K562 (cell line): ENCODE data around the gene CPEB1. TPM values are rescaled to one million over a fixed set of nuclear protein-coding genes. Genes with fewer than 3 reads are reported as not detected.

Source experiments
- CEBPB ChIP-seq: fragments of 450-650 bp; IDR thresholded peaks from 2 replicates; pipeline ENCODE4 v1.6.1; 2016; ENCODE audit warnings: missing genetic modification characterization, missing compliant biosample characterization
- CXXC5 ChIP-seq: fragments of 250-450 bp; sonication (Bioruptor Pico); IDR thresholded peaks from 2 replicates; pipeline ENCODE4 v1.8.0; 2022; ENCODE audit warnings: inconsistent platforms, mild to moderate bottlenecking, moderate library complexity
- DDX20 ChIP-seq: fragments of 450-650 bp; IDR thresholded peaks from 2 replicates; pipeline ENCODE4 v1.6.1; 2016; ENCODE audit warnings: missing genetic modification characterization, low read depth, mild to moderate bottlenecking, missing compliant biosample characterization, moderate library complexity
- FOXJ2 ChIP-seq: fragments of 200-800 bp; sonication (Bioruptor generic); IDR thresholded peaks from 2 replicates; pipeline ENCODE4 v1.6.1; 2016; ENCODE audit warnings: missing genetic modification characterization, missing compliant biosample characterization
- FOXK2 ChIP-seq, 2 experiments: fragments of 450-650 bp; IDR thresholded peaks in 1 of 2; conservative IDR thresholded peaks in 1 of 2; 2 replicates each; pipeline ENCODE4 v1.6.1; 2016; ENCODE audit warnings: low read depth in 2 of 2, mild to moderate bottlenecking in 1 of 2
- GATAD2A ChIP-seq: fragments of 450-650 bp; IDR thresholded peaks from 2 replicates; pipeline ENCODE4 v1.6.1; 2017
- HDAC6 ChIP-seq: IDR thresholded peaks from 2 replicates; pipeline ENCODE4 v1.6.1; 2012; ENCODE audit warnings: low read depth, mild to moderate bottlenecking, control low read depth, inconsistent platforms, low read length, moderate library complexity
- KLF6 ChIP-seq: fragments of 250-450 bp; sonication (Bioruptor Pico); IDR thresholded peaks from 2 replicates; pipeline ENCODE4 v1.4.0; 2020; ENCODE audit warnings: mild to moderate bottlenecking, moderate library complexity, borderline replicate concordance
- OTX1 ChIP-seq: fragments of 450-650 bp; formaldehyde crosslinking; IDR thresholded peaks from 2 replicates; pipeline ENCODE4 v1.4.0; 2022; ENCODE audit warnings: mild to moderate bottlenecking
- PHB2 ChIP-seq: fragments of 450-650 bp; IDR thresholded peaks from 2 replicates; pipeline ENCODE4 v1.6.1; 2017; ENCODE audit warnings: low read depth
- PHF21A ChIP-seq: fragments of 450-650 bp; IDR thresholded peaks from 2 replicates; pipeline ENCODE4 v1.6.1; 2017; ENCODE audit warnings: low read depth, borderline replicate concordance
- RCOR1 ChIP-seq, 2 experiments: IDR thresholded peaks; 2 replicates each; pipeline ENCODE4 v1.6.1; 2012; ENCODE audit warnings: low read depth in 2 of 2, low read length in 2 of 2, borderline replicate concordance in 1 of 2, improper control_type of control experiment in 1 of 2
- RNF2 ChIP-seq: sonication (generic); IDR thresholded peaks from 2 replicates; pipeline ENCODE4 v1.6.1; 2016
- SREBF2 ChIP-seq: sonication (generic); formaldehyde crosslinking; IDR thresholded peaks from 2 replicates; pipeline ENCODE4 v1.4.0; 2020; ENCODE audit warnings: mild to moderate bottlenecking, missing genetic modification reagents
- ZNF197 ChIP-seq: fragments of 200-800 bp; sonication (Bioruptor generic); IDR thresholded peaks from 2 replicates; pipeline ENCODE4 v1.6.1; 2016; ENCODE audit warnings: low read depth, missing genetic modification characterization, missing compliant biosample characterization
- ZNF24 ChIP-seq: fragments of 450-650 bp; IDR thresholded peaks from 2 replicates; pipeline ENCODE4 v1.6.1; 2016
- ZNF347 ChIP-seq: fragments of 450-650 bp; formaldehyde crosslinking; IDR thresholded peaks from 2 replicates; pipeline ENCODE4 v1.4.0; 2020; ENCODE audit warnings: low read depth, mild to moderate bottlenecking, moderate library complexity
- ZNF384 ChIP-seq: IDR thresholded peaks from 2 replicates; pipeline ENCODE4 v1.6.1; 2012; ENCODE audit warnings: low read depth, low read length, improper control_type of control experiment
- ZNF436 ChIP-seq: fragments of 250-450, 450-650 bp; sonication (Bioruptor Pico); formaldehyde crosslinking; IDR thresholded peaks from 2 replicates; pipeline ENCODE4 v1.7.0; 2020; ENCODE audit warnings: mild to moderate bottlenecking
- ZNF551 ChIP-seq: fragments of 250-450 bp; sonication (Bioruptor Pico); IDR thresholded peaks from 2 replicates; pipeline ENCODE4 v1.5.0; 2021; ENCODE audit warnings: mild to moderate bottlenecking, moderate library complexity
- ZNF639 ChIP-seq, 2 experiments: fragments of 200-800 bp in 1 of 2; sonication (Bioruptor generic) in 1 of 2; sonication (generic) in 1 of 2; formaldehyde crosslinking in 1 of 2; IDR thresholded peaks in 1 of 2; conservative IDR thresholded peaks in 1 of 2; 2 replicates each; pipeline versions ENCODE4 v1.5.0 to v1.6.1; 2016 to 2020; ENCODE audit warnings: missing compliant biosample characterization in 1 of 2, missing genetic modification characterization in 1 of 2, missing genetic modification reagents in 1 of 2
- polyA plus RNA-seq, 8 experiments: library from polyadenylated mRNA; depleted of rRNA in 4 of 8; stranded (reverse) in 5 of 8; unstranded in 3 of 8; fragments of >200 nt; fragmentation: Nextera tagmentation in 2 of 8; fragmentation: Illumina TruSeq in 1 of 8; extraction: Ambion mirVana in 2 of 8; extraction: Trizol in 1 of 8; gene quantifications; 2 replicates each; pipeline versions ENCODE4 v1.2.1 to v1.2.3, GENCODE V29; 2011 to 2014; ENCODE audit warnings: inconsistent platforms in 1 of 8, missing spikeins in 1 of 8
- total RNA-seq, 7 experiments: library from RNA; depleted of rRNA in 6 of 7; stranded (reverse); fragments of >200 nt in 6 of 7; fragmentation: Illumina TruSeq in 2 of 7; extraction: Trizol in 2 of 7; gene quantifications; 2 replicates each; pipeline versions ENCODE4 v1.2.1 to v1.2.3, GENCODE V29; 2011 to 2021; ENCODE audit warnings: low replicate concordance in 1 of 7
- TF ChIP-seq, protein P1 (sequence below), 3 experiments: IDR thresholded peaks in 2 of 3; conservative IDR thresholded peaks in 1 of 3; 2 replicates each; pipeline ENCODE4 v1.5.1; 2011 to 2012; ENCODE audit warnings: low read length in 3 of 3, mild to moderate bottlenecking in 3 of 3, control low read depth in 2 of 3, improper control_type of control experiment in 1 of 3, inconsistent platforms in 1 of 3, low read depth in 1 of 3, mixed read lengths in 1 of 3, moderate library complexity in 1 of 3; ENCODE audit not compliant: insufficient read depth in 2 of 3
- TF ChIP-seq, protein P2 (sequence below): sonication (generic); formaldehyde crosslinking; IDR thresholded peaks from 2 replicates; pipeline ENCODE4 v1.8.0; 2022; ENCODE audit warnings: missing genetic modification reagents, mild to moderate bottlenecking, borderline replicate concordance

Gene CPEB1
- total and polyA plus RNA-seq, 9 of the 15 experiments (the other 6 are each of a cell fraction or from before 2014, with no cell fraction given) = 2.2 to 13.4 (median 9.7) TPM

- TF ChIP-seq CEBPB (tag) (no peak), SREBF2 (CRISPR knock-in tag) (no peak), KLF6 (CRISPR knock-in tag) (no peak), CXXC5 (CRISPR knock-in tag) (peak; percentile 86), RCOR1 (IDR thresholded peaks at IDR 0.05; ENCODE audit: borderline replicate concordance in 1 of 2, low read depth in 2 of 2, low read length in 2 of 2) (peak in 1 of 2 experiments; percentile 48; a peak in 1 of 4 replicates), FOXK2 (conservative IDR thresholded peaks at IDR 0.05 in 1 of 2, IDR thresholded peaks at IDR 0.05 in 1 of 2; ENCODE audit: low read depth in 2 of 2) (peak; percentile 84 to 98), OTX1 (no peak), GATAD2A (peak; percentile 67; the same call in 1 of the 2 replicates), DDX20 (tag) (no peak), RNF2 (no peak; the same call in none of the 2 replicates), ZNF384 (no peak), ZNF639 (CRISPR knock-in tag; conservative IDR thresholded peaks at IDR 0.05 in 1 of 2, IDR thresholded peaks at IDR 0.05 in 1 of 2) (peak in 1 of 2 experiments; percentile 90; a peak in 2 of 4 replicates), PHB2 (no peak), ZNF436 (CRISPR knock-in tag) (no peak), ZNF347 (CRISPR knock-in tag) (no peak), ZNF197 (CRISPR knock-in tag) (peak; percentile 73; the same call in 1 of the 2 replicates), ZNF551 (CRISPR knock-in tag) (no peak), HDAC6 (no peak), PHF21A (0 out of 2 replicates have a peak, but pooled peaks have one; percentile 16), ZNF24 (peak; percentile 56; the same call in 1 of the 2 replicates), FOXJ2 (tag) (no peak)
- TF ChIP-seq, protein P1, sequence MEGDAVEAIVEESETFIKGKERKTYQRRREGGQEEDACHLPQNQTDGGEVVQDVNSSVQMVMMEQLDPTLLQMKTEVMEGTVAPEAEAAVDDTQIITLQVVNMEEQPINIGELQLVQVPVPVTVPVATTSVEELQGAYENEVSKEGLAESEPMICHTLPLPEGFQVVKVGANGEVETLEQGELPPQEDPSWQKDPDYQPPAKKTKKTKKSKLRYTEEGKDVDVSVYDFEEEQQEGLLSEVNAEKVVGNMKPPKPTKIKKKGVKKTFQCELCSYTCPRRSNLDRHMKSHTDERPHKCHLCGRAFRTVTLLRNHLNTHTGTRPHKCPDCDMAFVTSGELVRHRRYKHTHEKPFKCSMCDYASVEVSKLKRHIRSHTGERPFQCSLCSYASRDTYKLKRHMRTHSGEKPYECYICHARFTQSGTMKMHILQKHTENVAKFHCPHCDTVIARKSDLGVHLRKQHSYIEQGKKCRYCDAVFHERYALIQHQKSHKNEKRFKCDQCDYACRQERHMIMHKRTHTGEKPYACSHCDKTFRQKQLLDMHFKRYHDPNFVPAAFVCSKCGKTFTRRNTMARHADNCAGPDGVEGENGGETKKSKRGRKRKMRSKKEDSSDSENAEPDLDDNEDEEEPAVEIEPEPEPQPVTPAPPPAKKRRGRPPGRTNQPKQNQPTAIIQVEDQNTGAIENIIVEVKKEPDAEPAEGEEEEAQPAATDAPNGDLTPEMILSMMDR (IDR thresholded peaks at IDR 0.05 in 2 of 3, conservative IDR thresholded peaks at IDR 0.05 in 1 of 3; ENCODE audit: insufficient read depth in 2 of 3, low read depth in 1 of 3, low read length in 3 of 3) = peak; percentile 96 to 98 (median 97)
- TF ChIP-seq, protein P2, sequence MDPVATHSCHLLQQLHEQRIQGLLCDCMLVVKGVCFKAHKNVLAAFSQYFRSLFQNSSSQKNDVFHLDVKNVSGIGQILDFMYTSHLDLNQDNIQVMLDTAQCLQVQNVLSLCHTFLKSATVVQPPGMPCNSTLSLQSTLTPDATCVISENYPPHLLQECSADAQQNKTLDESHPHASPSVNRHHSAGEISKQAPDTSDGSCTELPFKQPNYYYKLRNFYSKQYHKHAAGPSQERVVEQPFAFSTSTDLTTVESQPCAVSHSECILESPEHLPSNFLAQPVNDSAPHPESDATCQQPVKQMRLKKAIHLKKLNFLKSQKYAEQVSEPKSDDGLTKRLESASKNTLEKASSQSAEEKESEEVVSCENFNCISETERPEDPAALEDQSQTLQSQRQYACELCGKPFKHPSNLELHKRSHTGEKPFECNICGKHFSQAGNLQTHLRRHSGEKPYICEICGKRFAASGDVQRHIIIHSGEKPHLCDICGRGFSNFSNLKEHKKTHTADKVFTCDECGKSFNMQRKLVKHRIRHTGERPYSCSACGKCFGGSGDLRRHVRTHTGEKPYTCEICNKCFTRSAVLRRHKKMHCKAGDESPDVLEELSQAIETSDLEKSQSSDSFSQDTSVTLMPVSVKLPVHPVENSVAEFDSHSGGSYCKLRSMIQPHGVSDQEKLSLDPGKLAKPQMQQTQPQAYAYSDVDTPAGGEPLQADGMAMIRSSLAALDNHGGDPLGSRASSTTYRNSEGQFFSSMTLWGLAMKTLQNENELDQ (CRISPR knock-in tag) = no peak; the same call in 1 of the 2 replicates
These were observed 106.8 kb downstream of the CPEB1 start, which contains the start of gene RPS17 (continued) for GRCh38 chr15:82540055-82540983.
